NCI-H128 (cell line): Measurements from ENCODE around the gene DLL3.

ENCODE experiments used
- DNase-seq: peaks from one replicate; lab custom pipeline; 2025; ENCODE audit not compliant: unreplicated experiment; lab: John Stamatoyannopoulos, UW

The DLL3 gene

DNA sequence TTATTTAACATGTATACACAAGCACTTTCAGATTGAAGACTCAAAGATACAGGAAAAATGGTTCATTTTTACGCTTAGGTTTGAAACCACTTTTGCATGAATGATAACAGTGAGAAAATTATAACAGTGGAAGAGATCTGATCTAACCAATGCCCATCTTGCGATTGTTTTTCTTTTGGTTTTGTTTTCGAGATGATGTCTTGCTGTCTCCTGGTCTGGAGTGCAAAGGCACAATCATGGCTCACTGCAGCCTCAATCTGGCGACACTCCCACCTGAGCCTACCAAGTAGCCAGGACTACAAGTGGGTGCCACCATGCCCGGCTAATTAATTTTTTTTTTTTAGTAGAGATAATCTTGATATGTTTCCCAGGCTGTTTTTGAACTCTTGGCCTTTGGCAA, 51.5 kb downstream of the DLL3 start:
- DNase-seq = no peak

DNA sequence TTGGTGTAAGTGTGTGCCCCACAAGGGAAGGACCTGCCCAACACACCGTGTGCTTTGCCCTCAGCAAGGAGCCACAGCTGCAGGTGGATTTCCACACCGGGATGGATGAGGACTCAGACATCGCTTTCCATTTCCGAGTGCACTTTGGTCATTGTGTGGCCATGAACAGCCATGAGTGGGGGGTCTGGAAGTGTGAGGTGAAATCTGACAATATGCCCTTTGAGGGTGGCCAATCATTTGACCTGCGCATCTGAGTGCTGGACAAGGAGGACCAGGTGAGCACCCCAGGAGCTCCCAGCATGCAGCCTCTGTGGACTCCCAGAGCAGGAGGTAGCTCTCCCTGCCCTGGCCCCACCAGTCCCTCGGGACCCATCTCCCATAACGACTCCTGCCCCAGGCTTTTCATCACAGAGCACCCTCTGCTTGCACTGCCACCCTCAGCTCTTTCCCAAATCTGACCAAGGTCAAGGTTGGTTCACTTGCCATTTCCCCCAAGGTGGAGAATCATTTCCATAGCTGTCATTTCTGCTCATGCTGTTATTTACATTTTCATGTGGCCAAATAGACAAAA, 54.4 kb downstream of the DLL3 start:
- DNase-seq = no peak

DNA sequence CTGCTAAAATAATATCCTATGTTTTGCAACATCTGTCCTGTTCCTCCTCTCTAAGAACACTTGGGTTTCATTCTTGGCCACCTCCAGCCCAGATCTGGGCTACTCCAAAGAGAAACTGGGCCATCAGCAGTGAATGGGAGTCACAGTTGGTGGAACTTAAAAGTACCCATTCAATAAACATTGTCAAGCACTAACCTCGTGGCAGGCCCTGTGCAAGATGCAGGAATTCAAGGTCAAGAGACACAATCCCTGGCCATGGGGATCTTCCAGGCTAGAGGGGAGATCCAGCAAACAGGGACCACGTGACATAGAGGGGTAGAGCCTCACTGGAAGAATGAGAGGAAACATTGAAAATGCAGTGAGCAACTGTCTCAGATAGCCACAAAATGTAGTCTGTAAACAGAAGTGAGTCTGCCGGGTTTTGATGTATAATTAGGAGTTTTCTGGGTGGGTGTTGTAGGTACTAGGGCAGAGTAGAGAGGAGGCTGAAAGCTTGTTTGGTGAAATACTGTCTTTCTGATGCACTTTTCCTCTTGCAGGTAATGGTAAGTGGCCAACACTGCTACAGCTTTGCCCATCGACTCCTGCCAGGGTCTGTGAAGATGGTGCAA, 56.1 kb downstream of the DLL3 start:
- no peak for DNase-seq

DNA sequence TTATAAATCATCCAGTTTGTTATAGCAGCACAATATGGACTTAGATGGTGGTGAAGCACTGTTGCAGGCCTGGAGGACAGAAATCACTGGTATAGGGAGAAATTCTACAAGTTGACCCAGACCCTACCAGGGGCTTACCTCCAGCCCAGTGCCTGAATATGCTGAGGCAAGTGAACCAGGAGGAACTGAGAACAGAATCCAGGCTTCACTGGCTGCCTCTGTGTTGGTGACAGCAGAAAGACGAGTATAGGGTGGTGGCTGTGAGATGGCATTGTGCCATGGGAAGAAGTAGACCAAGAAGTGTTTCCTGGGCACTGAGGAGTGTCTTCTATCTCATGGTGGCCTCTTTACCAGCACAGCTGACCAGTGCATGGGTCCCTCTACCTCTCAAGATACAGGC, 57.1 kb downstream of the DLL3 start:
- DNase-seq = no peak
